Keratinocyte (primary cell): ENCODE data around the gene TCFL5. TPM values are rescaled to one million over a fixed set of nuclear protein-coding genes. Genes with fewer than 3 reads are reported as not detected.

Experiments used
- DNase-seq: peaks from one replicate; pipeline ENCODE4 v3.0.0-alpha.2; 2011; ENCODE audit warnings: low read depth, missing footprints, low spot score
- FAIRE-seq: peaks from 2 replicates; lab custom pipeline; 2011; peaks lifted over from hg19 to GRCh38; lab: Jason Lieb, UNC
- H2AFZ ChIP-seq: 2 replicates; pipeline ENCODE4 v1.6.0; 2012; ENCODE audit warnings: low read length, control low read depth, inconsistent platforms; ENCODE audit not compliant: control insufficient read depth
- H3K27ac ChIP-seq: 2 replicates; pipeline ENCODE4 v1.5.1; 2011; ENCODE audit warnings: low read length; ENCODE audit not compliant: control insufficient read depth, insufficient read depth
- H3K27me3 ChIP-seq: 3 replicates; pipeline ENCODE4 v1.6.0; 2011; ENCODE audit warnings: low read length; ENCODE audit not compliant: control insufficient read depth, insufficient read depth; ENCODE audit errors: extremely low read depth
- H3K36me3 ChIP-seq, 2 experiments: 2 replicates in 1 of 2; 3 replicates in 1 of 2; pipeline ENCODE4 v1.5.1; 2011; ENCODE audit warnings: low read length in 2 of 2, mild to moderate bottlenecking in 1 of 2; ENCODE audit not compliant: control insufficient read depth in 2 of 2, insufficient read depth in 2 of 2; ENCODE audit errors: extremely low read depth in 1 of 2
- H3K4me1 ChIP-seq: 3 replicates; pipeline ENCODE4 v1.5.1; 2011; ENCODE audit warnings: low read length; ENCODE audit not compliant: control insufficient read depth, insufficient read depth; ENCODE audit errors: extremely low read depth
- H3K4me2 ChIP-seq: 3 replicates; pipeline ENCODE4 v1.6.0; 2011; ENCODE audit warnings: low read depth, low read length; ENCODE audit not compliant: control insufficient read depth, insufficient read depth; ENCODE audit errors: extremely low read depth
- H3K4me3 ChIP-seq, 3 experiments: fragments of 200-600 bp in 1 of 3; sonication (generic) in 1 of 3; 2 replicates in 2 of 3; 3 replicates in 1 of 3; pipeline ENCODE4 v1.5.1; 2011 to 2016; ENCODE audit warnings: low read length in 3 of 3, mild to moderate bottlenecking in 3 of 3, control low read depth in 2 of 3, inconsistent platforms in 1 of 3, low read depth in 1 of 3, mixed read lengths in 1 of 3, mixed run types in 1 of 3, moderate library complexity in 1 of 3; ENCODE audit not compliant: control insufficient read depth in 2 of 3, insufficient read depth in 2 of 3; ENCODE audit errors: extremely low read depth in 1 of 3
- H3K79me2 ChIP-seq: 2 replicates; pipeline ENCODE4 v1.6.0; 2012; ENCODE audit warnings: low read length; ENCODE audit not compliant: control insufficient read depth, insufficient read depth
- H3K9ac ChIP-seq: 3 replicates; pipeline ENCODE4 v1.6.0; 2011; ENCODE audit warnings: low read length; ENCODE audit not compliant: control insufficient read depth, insufficient read depth; ENCODE audit errors: extremely low read depth
- H3K9me1 ChIP-seq: 3 replicates; pipeline ENCODE4 v1.6.0; 2011; ENCODE audit warnings: low read length; ENCODE audit not compliant: control insufficient read depth, insufficient read depth; ENCODE audit errors: extremely low read depth
- H3K9me3 ChIP-seq: 2 replicates; pipeline ENCODE4 v1.5.1; 2012; ENCODE audit warnings: low read depth, low read length; ENCODE audit not compliant: control insufficient read depth
- H4K20me1 ChIP-seq: 3 replicates; pipeline ENCODE4 v1.6.0; 2011; ENCODE audit warnings: low read length; ENCODE audit not compliant: control insufficient read depth, insufficient read depth; ENCODE audit errors: extremely low read depth
- CTCF ChIP-seq, 3 experiments: IDR thresholded peaks in 1 of 3; conservative IDR thresholded peaks in 1 of 3; optimal IDR thresholded peaks in 1 of 3; 2 replicates in 2 of 3; 3 replicates in 1 of 3; pipeline versions ENCODE3 to v1.5.1; 2011; ENCODE audit warnings: low read length in 3 of 3, mild to moderate bottlenecking in 3 of 3, moderate library complexity in 2 of 3, control low read depth in 1 of 3, inconsistent platforms in 1 of 3; ENCODE audit not compliant: insufficient read depth in 2 of 3; ENCODE audit errors: extremely low read depth in 1 of 3
- EZH2 ChIP-seq: IDR thresholded peaks from one replicate; pipeline ENCODE4 v1.6.1; 2012; ENCODE audit warnings: inconsistent platforms, mild to moderate bottlenecking, low read length, moderate library complexity
- dilution Hi-C: fragments of 300-500 bp; cut with MboI; formaldehyde crosslinking; loops from one replicate; pipeline ENCODE4 v1.7.0; 2020; ENCODE audit warnings: low sequenced_read_pairs; ENCODE audit not compliant: extremely low pct_ligation_motif_present
- polyA plus RNA-seq, 5 experiments: library from polyadenylated mRNA; depleted of rRNA in 3 of 5; stranded (reverse) in 3 of 5; stranded (forward) in 1 of 5; unstranded in 1 of 5; fragments of >200 nt; gene quantifications; 1 replicate in 1 of 5; 2 replicates in 3 of 5; 3 replicates in 1 of 5; pipeline versions ENCODE4 v1.2.1 to v1.2.3, GENCODE V29; 2011 to 2012; ENCODE audit warnings: missing spikeins in 2 of 5, low read depth in 1 of 5, low replicate concordance in 1 of 5

Gene TCFL5
- polyA plus RNA-seq, 1 donor (not counting 4 experiments of a cell fraction or from before 2014, with no cell fraction given): 14.6 TPM

GRCh38 chr20:62820208-62820961 is 41.2 kb downstream of the TCFL5 start:
- FAIRE-seq (no peak), DNase-seq (no peak)
- Histone ChIP-seq H3K9me3 (no peaks in the 10 kb centered on the region), H3K4me3 (no peak overlapping the region), H3K4me2 (no peak overlapping the region), H3K9me1 (no peaks in the 10 kb centered on the region), H3K36me3 (no peaks in the 10 kb centered on the region), H3K9ac (no peak overlapping the region), H3K4me1 (peaks cover 19% of the 10 kb centered on the region), H3K79me2 (no peaks in the 10 kb centered on the region), H4K20me1 (no peaks in the 10 kb centered on the region), H3K27ac (no peak overlapping the region), H2AFZ (no peak overlapping the region), H3K27me3 (peaks cover 38% of the 10 kb centered on the region)
- dilution Hi-C loops: no loop called here
- TF ChIP-seq CTCF (optimal IDR thresholded peaks at IDR 0.05 in 1 of 3, IDR thresholded peaks at IDR 0.05 in 1 of 3, conservative IDR thresholded peaks at IDR 0.05 in 1 of 3; ENCODE audit: extremely low read depth in 1 of 3, insufficient read depth in 2 of 3, low read length in 3 of 3) (no peak), EZH2 (no peak)

GRCh38 chr20:62819494-62820174 is 42.0 kb downstream of the TCFL5 start:
- H3K4me2 ChIP-seq: no peak overlapping the region

More at GRCh38 chr20:62819494-62820174, 42.0 kb downstream of the TCFL5 start:
- no peak for TF ChIP-seq CTCF (optimal IDR thresholded peaks at IDR 0.05 in 1 of 3, IDR thresholded peaks at IDR 0.05 in 1 of 3, conservative IDR thresholded peaks at IDR 0.05 in 1 of 3; ENCODE audit: extremely low read depth in 1 of 3, insufficient read depth in 2 of 3, low read length in 3 of 3)
- TF ChIP-seq EZH2: no peak
- H3K9me3 ChIP-seq: no peaks in the 10 kb centered on the region
- no peak overlapping the region for H3K4me3 ChIP-seq
- no peak overlapping the region for H3K9ac ChIP-seq
- peaks cover 39% of the 10 kb centered on the region for H3K27me3 ChIP-seq
- no peak overlapping the region for H2AFZ ChIP-seq
- no peaks in the 10 kb centered on the region for H3K36me3 ChIP-seq
- dilution Hi-C loops: no loop called here
- no peaks in the 10 kb centered on the region for H3K9me1 ChIP-seq
- FAIRE-seq (no peak), DNase-seq (no peak)
- H4K20me1 ChIP-seq: no peaks in the 10 kb centered on the region
- peaks cover 24% of the 10 kb centered on the region for H3K4me1 ChIP-seq
- no peaks in the 10 kb centered on the region for H3K79me2 ChIP-seq
- H3K27ac ChIP-seq: no peak overlapping the region
